RWPE2 (cell line): ENCODE data around the gene ELMO3.

Experiments used
- ATAC-seq: fragments of 200-7000 bp; cut with Tn5 transposase; 3 replicates; pipeline ENCODE4 v1.9.1; 2021; ENCODE audit warnings: low read depth
- DNase-seq: peaks from one replicate; pipeline ENCODE4 v3.0.0-alpha.2; 2020; ENCODE audit warnings: low spot score
- H3K27ac ChIP-seq: fragments of 450-650 bp; 2 replicates; pipeline ENCODE4 v1.5.1; 2017; ENCODE audit warnings: mild to moderate bottlenecking; ENCODE audit not compliant: poor library complexity, severe bottlenecking
- H3K27me3 ChIP-seq: fragments of 250-450 bp; sonication (Bioruptor Pico); 2 replicates; pipeline ENCODE4 v1.5.1; 2021; ENCODE audit warnings: mild to moderate bottlenecking, moderate library complexity; ENCODE audit not compliant: insufficient read depth, poor library complexity, severe bottlenecking
- H3K36me3 ChIP-seq: fragments of 250-450 bp; sonication (Bioruptor Pico); 2 replicates; pipeline ENCODE4 v1.5.1; 2020; ENCODE audit warnings: low read depth, mild to moderate bottlenecking, moderate library complexity
- H3K4me1 ChIP-seq: fragments of 250-450 bp; sonication (Bioruptor Pico); 2 replicates; pipeline ENCODE4 v1.5.1; 2021; ENCODE audit warnings: mild to moderate bottlenecking, moderate library complexity; ENCODE audit not compliant: insufficient read depth, poor library complexity, severe bottlenecking
- H3K4me3 ChIP-seq: fragments of 250-450 bp; sonication (Bioruptor Pico); 2 replicates; pipeline ENCODE4 v1.5.1; 2021; ENCODE audit warnings: mild to moderate bottlenecking, moderate library complexity; ENCODE audit not compliant: severe bottlenecking
- H3K9me3 ChIP-seq: fragments of 250-450 bp; sonication (Bioruptor Pico); 2 replicates; pipeline ENCODE4 v1.5.1; 2021; ENCODE audit warnings: mild to moderate bottlenecking, moderate library complexity; ENCODE audit not compliant: severe bottlenecking
- CTCF ChIP-seq: fragments of 450-650 bp; IDR thresholded peaks from one replicate; pipeline ENCODE4 v1.5.1; 2017; ENCODE audit warnings: mild to moderate bottlenecking, moderate library complexity; ENCODE audit not compliant: poor library complexity, severe bottlenecking

ELMO3 gene

GRCh38 chr16:67213197-67214019, 14.5 kb downstream of the ELMO3 start:
- no peak for TF ChIP-seq CTCF
- DNase-seq (no peak), ATAC-seq (peak; percentile 4)
- Histone ChIP-seq H3K27me3 (no peaks in the 10 kb centered on the region), H3K36me3 (no peaks in the 10 kb centered on the region), H3K27ac (peak overlapping the region; percentile 95), H3K4me1 (peaks cover 30% of the 10 kb centered on the region), H3K4me3 (no peak overlapping the region), H3K9me3 (no peaks in the 10 kb centered on the region)

GRCh38 chr16:67215706-67216105, 16.8 kb downstream of the ELMO3 start:
- no peaks in the 10 kb centered on the region for H3K9me3 ChIP-seq
- H3K36me3 ChIP-seq = no peaks in the 10 kb centered on the region
- H3K4me1 ChIP-seq = peaks cover 25% of the 10 kb centered on the region
- H3K4me3 ChIP-seq = no peak overlapping the region
- ATAC-seq (no peak), DNase-seq (no peak)
- no peak for TF ChIP-seq CTCF
- no peaks in the 10 kb centered on the region for H3K27me3 ChIP-seq
- no peak overlapping the region for H3K27ac ChIP-seq

- no peaks in the 10 kb centered on the region for H3K36me3 ChIP-seq
- ATAC-seq = no peak
- TF ChIP-seq CTCF = no peak
- no peaks in the 10 kb centered on the region for H3K9me3 ChIP-seq
- peaks cover 24% of the 10 kb centered on the region for H3K4me1 ChIP-seq
- no peak for DNase-seq
- no peak overlapping the region for H3K4me3 ChIP-seq
- no peaks in the 10 kb centered on the region for H3K27me3 ChIP-seq
- no peak overlapping the region for H3K27ac ChIP-seq
Measured at GRCh38 chr16:67216612-67217490, 17.9 kb downstream of the ELMO3 start.

GRCh38 chr16:67223992-67224391, 25.1 kb downstream of the ELMO3 start:
- Histone ChIP-seq H3K4me3 (no peak overlapping the region), H3K27ac (no peak overlapping the region), H3K9me3 (no peaks in the 10 kb centered on the region), H3K36me3 (peaks cover 13% of the 10 kb centered on the region), H3K4me1 (peaks cover 6% of the 10 kb centered on the region), H3K27me3 (no peaks in the 10 kb centered on the region)
- no peak for TF ChIP-seq CTCF
- DNase-seq (no peak), ATAC-seq (no peak)
